Neural progenitor cell (in vitro differentiated cells): Measurements from ENCODE around the gene AGO1.

Experiments
- EZH2 ChIP-seq: fragments of 200-600 bp; sonication (generic); IDR thresholded peaks from 2 replicates; pipeline ENCODE4 v1.6.1; 2017; ENCODE audit warnings: antibody characterized with exemption, mild to moderate bottlenecking, moderate library complexity
- EZH2phosphoT487 ChIP-seq: fragments of 200-600 bp; sonication (generic); IDR thresholded peaks from 2 replicates; pipeline ENCODE4 v1.6.1; 2017; ENCODE audit warnings: antibody characterized with exemption
- TF ChIP-seq, protein P1 (sequence below): fragments of 200-600 bp; sonication (generic); IDR thresholded peaks from 2 replicates; pipeline ENCODE4 v1.5.1; 2017; ENCODE audit warnings: antibody characterized with exemption, mild to moderate bottlenecking

DNA sequence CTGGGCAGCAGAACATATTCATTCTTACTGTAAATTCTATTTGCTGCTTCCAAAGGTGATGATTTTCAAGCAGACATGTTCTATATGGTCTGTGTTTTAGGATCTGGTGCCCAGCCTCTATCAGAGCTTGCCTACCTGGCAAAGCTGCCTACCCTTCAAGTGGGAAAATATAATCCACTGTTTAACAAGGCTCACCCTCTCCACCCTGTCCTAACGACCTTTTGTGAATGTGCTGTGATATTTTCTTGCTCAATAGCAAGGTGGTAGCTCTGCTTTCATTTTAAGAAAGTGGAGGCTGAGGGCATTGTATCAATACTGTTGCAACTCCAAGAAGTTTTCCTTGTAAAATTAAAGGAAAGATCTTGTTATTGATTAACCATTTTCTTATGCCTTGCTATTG, 26.0 kb upstream of the AGO1 start:
- TF ChIP-seq, protein P1, sequence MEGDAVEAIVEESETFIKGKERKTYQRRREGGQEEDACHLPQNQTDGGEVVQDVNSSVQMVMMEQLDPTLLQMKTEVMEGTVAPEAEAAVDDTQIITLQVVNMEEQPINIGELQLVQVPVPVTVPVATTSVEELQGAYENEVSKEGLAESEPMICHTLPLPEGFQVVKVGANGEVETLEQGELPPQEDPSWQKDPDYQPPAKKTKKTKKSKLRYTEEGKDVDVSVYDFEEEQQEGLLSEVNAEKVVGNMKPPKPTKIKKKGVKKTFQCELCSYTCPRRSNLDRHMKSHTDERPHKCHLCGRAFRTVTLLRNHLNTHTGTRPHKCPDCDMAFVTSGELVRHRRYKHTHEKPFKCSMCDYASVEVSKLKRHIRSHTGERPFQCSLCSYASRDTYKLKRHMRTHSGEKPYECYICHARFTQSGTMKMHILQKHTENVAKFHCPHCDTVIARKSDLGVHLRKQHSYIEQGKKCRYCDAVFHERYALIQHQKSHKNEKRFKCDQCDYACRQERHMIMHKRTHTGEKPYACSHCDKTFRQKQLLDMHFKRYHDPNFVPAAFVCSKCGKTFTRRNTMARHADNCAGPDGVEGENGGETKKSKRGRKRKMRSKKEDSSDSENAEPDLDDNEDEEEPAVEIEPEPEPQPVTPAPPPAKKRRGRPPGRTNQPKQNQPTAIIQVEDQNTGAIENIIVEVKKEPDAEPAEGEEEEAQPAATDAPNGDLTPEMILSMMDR: no peak
- TF ChIP-seq EZH2phosphoT487 (no peak), EZH2 (no peak)
